Fibroblast of gingiva (primary cell): ENCODE measurements around the gene TMEM258.

Source experiments
- DNase-seq: peaks from one replicate; pipeline ENCODE4 v3.0.0-alpha.2; 2011; ENCODE audit warnings: low read depth

TMEM258 gene

GRCh38 chr11:61739966-61740365, 52.4 kb downstream of the TMEM258 start:
- DNase-seq, result no peak

GRCh38 chr11:61739413-61739812, 53.0 kb downstream of the TMEM258 start:
- DNase-seq, result no peak
